Prostate gland (tissue), 2 donors: ENCODE data around the gene CFDP1. TPM values are rescaled to one million over a fixed set of nuclear protein-coding genes. Genes with fewer than 3 reads are reported as not detected.
"Not testable (repeated sequence)": the region's sequence is repeated elsewhere in the genome, so short reads cannot be mapped to it uniquely, and the experiment has no call there.

Source experiments
- DNase-seq: peaks from one replicate; pipeline ENCODE4 v3.0.0-alpha.2; 2019; ENCODE audit warnings: low spot score
- H3K27ac ChIP-seq, 2 donors: fragments of 200-600 bp; sonication (generic); 2 replicates each; pipeline ENCODE4 v1.5.1; 2017 to 2019
- H3K27me3 ChIP-seq: fragments of 200-600 bp; sonication (generic); replicated peaks from 2 replicates; pipeline ENCODE4 v1.5.1; 2019; ENCODE audit not compliant: insufficient read depth
- H3K36me3 ChIP-seq, 2 donors: fragments of 200-600 bp; sonication (generic); 1 replicate in 1 of 2; 2 replicates in 1 of 2; pipeline versions ENCODE4 v1.5.1 to v1.8.1; 2017 to 2019
- H3K4me1 ChIP-seq: fragments of 200-600 bp; sonication (generic); replicated peaks from 2 replicates; pipeline ENCODE4 v1.5.1; 2019
- H3K4me3 ChIP-seq, 2 donors: fragments of 200-600 bp; sonication (generic); 2 replicates each; pipeline ENCODE4 v1.5.1; 2017 to 2019
- H3K9me3 ChIP-seq: fragments of 200-600 bp; sonication (generic); 2 replicates; pipeline ENCODE4 v1.5.1; 2017
- POLR2A ChIP-seq: fragments of 450-650 bp; IDR thresholded peaks from one replicate; pipeline ENCODE4 v1.6.1; 2016; ENCODE audit warnings: antibody characterized with exemption, mild to moderate bottlenecking
- POLR2AphosphoS5 ChIP-seq: sonication (generic); formaldehyde crosslinking; IDR thresholded peaks from one replicate; pipeline ENCODE4 v1.6.1; 2017; ENCODE audit warnings: antibody characterized with exemption
- WGBS: methylation state at CpG from one replicate; pipeline ENCODE4 v1.1.5; 2018; 5-methylcytosine and 5-hydroxymethylcytosine counted together
- intact Hi-C: fragments of 100-400 bp; cut with DNase I; formaldehyde crosslinking; loops from one replicate; pipeline ENCODE4 v1.14.2; 2022
- total RNA-seq, 2 donors: library from RNA; depleted of rRNA; stranded (reverse); fragments of >200 nt; gene quantifications; one replicate each; pipeline ENCODE4 v1.1.0, GENCODE V29; 2016
- TF ChIP-seq, protein P1 (sequence below), 4 experiments: fragments of 200-600 bp in 2 of 4; fragments of 450-650 bp in 2 of 4; sonication (generic) in 2 of 4; IDR thresholded peaks; 1 replicate in 3 of 4; 2 replicates in 1 of 4; pipeline ENCODE4 v1.5.1; 2016 to 2019; ENCODE audit warnings: antibody characterized with exemption in 4 of 4, mild to moderate bottlenecking in 2 of 4, moderate library complexity in 2 of 4

The CFDP1 gene
- total RNA-seq, 2 donors from 2014 or later: 67.9 to 101 TPM

GRCh38 chr16:75433732-75434413, 570 bp upstream of the CFDP1 start:
- Histone ChIP-seq H3K9me3 (no peaks in the 10 kb centered on the region), H3K4me1 (peaks cover 4% of the 10 kb centered on the region), H3K27ac (peak overlapping the region; percentile 95 to 98), H3K27me3 (no peaks in the 10 kb centered on the region), H3K4me3 (peak overlapping the region; percentile 93 to 98), H3K36me3 (no peaks in the 10 kb centered on the region)
- 3% methylated on average over 32 of the region's 32 CpGs for WGBS
- intact Hi-C loops: loop anchor here (2.0 to 5.0 kb wide), 2 partner anchors 29 to 133 kb away; partner anchors contain the start of gene GABARAPL2
- TF ChIP-seq POLR2AphosphoS5 (peak; percentile 27), POLR2A (no peak)
- TF ChIP-seq, protein P1, sequence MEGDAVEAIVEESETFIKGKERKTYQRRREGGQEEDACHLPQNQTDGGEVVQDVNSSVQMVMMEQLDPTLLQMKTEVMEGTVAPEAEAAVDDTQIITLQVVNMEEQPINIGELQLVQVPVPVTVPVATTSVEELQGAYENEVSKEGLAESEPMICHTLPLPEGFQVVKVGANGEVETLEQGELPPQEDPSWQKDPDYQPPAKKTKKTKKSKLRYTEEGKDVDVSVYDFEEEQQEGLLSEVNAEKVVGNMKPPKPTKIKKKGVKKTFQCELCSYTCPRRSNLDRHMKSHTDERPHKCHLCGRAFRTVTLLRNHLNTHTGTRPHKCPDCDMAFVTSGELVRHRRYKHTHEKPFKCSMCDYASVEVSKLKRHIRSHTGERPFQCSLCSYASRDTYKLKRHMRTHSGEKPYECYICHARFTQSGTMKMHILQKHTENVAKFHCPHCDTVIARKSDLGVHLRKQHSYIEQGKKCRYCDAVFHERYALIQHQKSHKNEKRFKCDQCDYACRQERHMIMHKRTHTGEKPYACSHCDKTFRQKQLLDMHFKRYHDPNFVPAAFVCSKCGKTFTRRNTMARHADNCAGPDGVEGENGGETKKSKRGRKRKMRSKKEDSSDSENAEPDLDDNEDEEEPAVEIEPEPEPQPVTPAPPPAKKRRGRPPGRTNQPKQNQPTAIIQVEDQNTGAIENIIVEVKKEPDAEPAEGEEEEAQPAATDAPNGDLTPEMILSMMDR (IDR thresholded peaks at IDR 0.05): peak in 1 of 4 experiments; percentile 12
- DNase-seq: peak; percentile 84

DNA sequence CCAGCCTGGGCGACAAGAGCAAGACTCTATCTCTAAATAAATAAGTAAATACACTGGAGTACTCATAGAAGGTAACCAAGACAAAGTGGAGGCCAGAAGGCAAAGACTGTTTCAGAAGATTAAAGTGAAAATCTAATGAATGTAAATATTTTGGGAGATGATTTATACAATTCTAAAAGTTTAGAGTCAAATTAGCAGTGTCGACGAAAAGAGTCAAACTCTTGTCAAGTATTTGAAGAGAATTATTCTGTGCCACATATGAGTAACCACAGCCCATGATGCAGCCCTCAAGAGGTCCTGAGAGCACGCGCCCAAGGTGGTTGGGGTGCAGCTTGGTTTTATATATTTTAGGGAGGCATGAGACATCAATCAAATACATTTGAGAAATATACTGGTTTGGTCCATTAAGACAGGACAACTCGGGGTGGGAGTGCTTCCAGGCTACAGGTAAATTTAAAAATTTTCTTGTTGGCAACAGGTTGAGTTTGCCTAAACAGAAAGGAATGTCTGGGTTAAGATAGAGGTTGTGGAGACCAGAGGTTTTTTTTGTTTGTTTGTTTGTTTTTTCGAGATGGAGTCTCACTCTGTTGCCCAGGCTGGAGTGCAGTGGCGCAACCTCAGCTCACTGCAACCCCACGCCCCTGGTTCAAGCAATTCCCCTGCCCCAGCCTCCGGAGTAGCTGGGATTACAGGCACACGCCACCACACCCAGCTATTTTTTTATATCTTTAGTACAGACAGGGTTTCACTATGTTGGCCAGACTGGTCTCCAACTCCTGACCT, 3.5 kb downstream of the CFDP1 start:
- TF ChIP-seq POLR2A (no peak), POLR2AphosphoS5 (no peak)
- TF ChIP-seq, protein P1 (IDR thresholded peaks at IDR 0.05): no peak
- intact Hi-C loops: loop anchor here (5.0 kb wide), 1 partner anchor 137 kb away; the partner anchor contains the start of gene GABARAPL2
- DNase-seq: no peak
- H3K4me3 ChIP-seq: no peak overlapping the region
- H3K9me3 ChIP-seq: no peaks in the 10 kb centered on the region
- no peaks in the 10 kb centered on the region for H3K36me3 ChIP-seq
- WGBS: 90% methylated on average over 11 of the region's 11 CpGs
- H3K27me3 ChIP-seq: no peaks in the 10 kb centered on the region
- no peak overlapping the region for H3K27ac ChIP-seq
- H3K4me1 ChIP-seq: peaks cover 4% of the 10 kb centered on the region

DNA sequence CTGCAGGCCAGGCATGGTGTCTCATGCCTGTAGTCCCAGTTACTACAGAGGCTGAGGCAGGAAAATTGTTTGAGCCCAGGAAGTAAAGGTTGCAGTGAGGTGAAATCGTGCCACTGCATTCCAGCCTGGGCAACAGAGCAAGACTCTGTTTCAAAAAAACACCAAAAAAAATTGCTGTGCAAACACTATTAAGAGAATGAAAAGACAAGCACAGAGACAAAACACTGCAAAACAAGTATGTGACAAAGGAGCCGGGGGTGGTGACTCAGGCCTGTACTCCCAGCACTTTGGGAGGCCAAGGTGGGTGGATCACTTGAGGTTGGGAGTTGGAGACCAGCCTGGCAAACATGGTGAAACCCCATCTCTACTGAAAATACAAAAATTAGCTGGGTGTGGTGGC, 6.8 kb downstream of the CFDP1 start:
- H3K36me3 ChIP-seq, H3K4me1 ChIP-seq, H3K4me3 ChIP-seq, intact Hi-C loops, H3K27me3 ChIP-seq, H3K9me3 ChIP-seq, H3K27ac ChIP-seq, DNase-seq: not testable (repeated sequence)
- WGBS: 64% methylated on average over 2 of the region's 2 CpGs

DNA sequence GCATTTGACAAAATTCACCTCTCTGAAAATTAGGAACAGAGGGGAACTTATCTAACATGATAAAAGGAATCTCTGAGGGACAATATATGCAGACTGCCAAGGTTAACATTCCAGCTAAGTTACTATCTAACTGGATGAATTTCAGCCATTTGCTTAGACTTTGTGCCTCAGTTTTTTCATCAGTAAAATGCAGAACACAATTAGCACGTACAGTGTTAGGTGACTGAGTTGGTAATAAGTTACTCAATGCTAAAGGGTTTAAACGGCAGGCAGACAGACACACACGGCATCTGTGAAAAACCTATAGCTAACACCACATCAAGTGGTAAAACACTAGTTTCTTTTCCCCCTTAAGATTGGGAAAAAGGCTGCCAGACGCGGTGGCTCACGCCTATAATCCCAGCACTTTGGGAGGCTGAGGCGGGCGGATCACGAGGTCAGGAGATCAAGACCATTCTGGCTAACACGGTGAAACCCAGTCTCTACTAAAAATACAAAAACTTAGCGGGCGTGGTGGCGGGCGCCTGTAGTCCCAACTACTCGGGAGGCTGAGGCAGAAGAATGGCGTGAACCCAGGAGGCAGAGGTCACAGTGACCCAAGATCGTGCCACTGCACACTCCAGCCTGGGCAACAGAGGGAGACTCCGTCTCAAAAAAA, 9.1 kb downstream of the CFDP1 start:
- H3K4me3 ChIP-seq, H3K27ac ChIP-seq, H3K9me3 ChIP-seq, intact Hi-C loops, H3K27me3 ChIP-seq, H3K36me3 ChIP-seq, DNase-seq, H3K4me1 ChIP-seq: not testable (repeated sequence)
- 85% methylated on average over 18 of the region's 18 CpGs for WGBS

GRCh38 chr16:75423723-75424104, 9.6 kb downstream of the CFDP1 start:
- 72% methylated on average over 4 of the region's 4 CpGs for WGBS
- intact Hi-C loops: no loop called here
- DNase-seq: no peak
- no peak overlapping the region for H3K4me3 ChIP-seq
- no peaks in the 10 kb centered on the region for H3K36me3 ChIP-seq
- H3K4me1 ChIP-seq: no peaks in the 10 kb centered on the region
- no peaks in the 10 kb centered on the region for H3K27me3 ChIP-seq
- TF ChIP-seq POLR2A: no peak
- TF ChIP-seq, protein P1 (IDR thresholded peaks at IDR 0.05): no peak
- no peak for TF ChIP-seq POLR2AphosphoS5
- no peak overlapping the region for H3K27ac ChIP-seq
- H3K9me3 ChIP-seq: no peaks in the 10 kb centered on the region
